ENCODE results near the gene CHSY3.

GRCh38 chr5:130050585-130050984 lies 146.3 kb downstream of the CHSY3 start:
- TF ChIP-seq POLR2A (IDR thresholded peaks at IDR 0.05; ENCODE audit: low read length) (no peak), GATA1 (IDR thresholded peaks at IDR 0.05; ENCODE audit: low read depth, low read length) (no peak)
